GM18867 (cell line): Measurements from ENCODE around the gene PLGRKT.
"Not testable (repeated sequence)": the region's sequence is repeated elsewhere in the genome, so short reads cannot be mapped to it uniquely, and the experiment has no call there.

Experiments
- ATAC-seq: cut with Tn5 transposase; IDR thresholded peaks from one replicate; pipeline ENCODE4 v1.9.1; 2021; ENCODE audit warnings: mild to moderate bottlenecking, moderate library complexity; ENCODE audit not compliant: unreplicated experiment

The PLGRKT gene

GRCh38 chr9:5321601-5322000 is 116.1 kb downstream of the PLGRKT start:
- not testable (repeated sequence) for ATAC-seq

DNA sequence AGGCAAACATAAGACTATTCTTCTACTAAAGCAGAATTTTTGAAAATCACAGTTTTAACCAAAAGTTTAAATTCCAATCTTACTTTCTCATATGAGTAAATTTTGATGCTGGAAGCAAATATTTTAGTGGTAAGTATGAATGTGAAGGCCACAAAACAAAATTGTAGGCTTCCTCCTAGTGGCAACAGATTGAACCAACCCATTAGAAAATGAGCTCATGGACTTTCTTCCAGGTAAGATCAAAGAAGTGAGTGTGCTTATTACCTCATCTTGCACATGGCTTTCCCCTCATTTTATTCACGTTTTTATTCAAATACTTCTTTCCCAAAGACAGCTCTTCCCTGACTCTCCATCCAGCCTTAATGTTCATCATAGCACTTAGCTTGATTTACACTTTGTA is 116.7 kb downstream of the PLGRKT start:
- no peak for ATAC-seq

- ATAC-seq, result not testable (repeated sequence)
Observed at GRCh38 chr9:5316406-5316805, 121.3 kb downstream of the PLGRKT start.

DNA sequence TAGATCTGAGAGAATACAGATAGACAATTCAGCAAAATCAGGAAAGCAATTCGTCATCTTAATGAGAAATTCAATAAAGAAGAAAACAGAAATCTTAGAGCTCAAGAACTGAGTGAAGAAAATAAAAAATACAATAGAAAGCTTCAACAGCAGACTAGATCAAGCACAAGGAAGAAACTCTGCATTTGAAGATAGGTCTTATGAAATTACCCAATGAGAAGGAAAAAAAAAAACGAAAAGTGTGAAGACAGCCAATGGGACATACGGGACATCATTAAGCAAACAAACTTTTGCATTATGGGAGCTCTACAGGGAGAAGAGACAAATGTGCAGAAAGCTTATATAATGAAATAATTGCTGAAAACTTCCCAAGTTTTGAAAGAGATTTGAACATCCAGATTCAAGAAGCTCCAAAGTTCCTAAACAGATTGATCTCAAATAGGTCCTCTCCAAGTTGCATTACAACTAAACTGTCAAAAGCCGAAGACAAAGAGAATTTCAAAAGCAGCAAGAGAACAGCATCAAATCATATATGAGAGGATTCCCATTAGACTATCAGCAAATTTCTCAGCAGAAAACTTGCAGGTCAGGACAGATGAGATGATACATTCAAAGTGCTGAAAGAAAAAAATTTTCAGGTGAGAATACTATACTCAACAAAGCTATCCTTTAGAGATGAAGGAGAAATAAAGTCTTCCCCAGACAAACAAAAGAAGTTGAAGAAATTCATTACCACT is 122.4 kb downstream of the PLGRKT start:
- ATAC-seq, result no peak

- no peak for ATAC-seq
Observed at GRCh38 chr9:5310851-5311250, 126.9 kb downstream of the PLGRKT start.
